ENCODE results near the gene STAU1.
"Not testable (repeated sequence)": the region's sequence is repeated elsewhere in the genome, so short reads cannot be mapped to it uniquely, and the experiment has no call there.

STAU1 gene

GRCh38 chr20:49199729-49200293, 11.7 kb upstream of the STAU1 start:
- DNase-seq = no peak
- no peak overlapping the region for H3K4me3 Mint-ChIP-seq
- TF ChIP-seq CTCF (IDR thresholded peaks at IDR 0.05) = no peak
- no peaks in the 10 kb centered on the region for H3K4me1 Mint-ChIP-seq
- peaks cover 9% of the 10 kb centered on the region for H3K9me3 Mint-ChIP-seq
- no peaks in the 10 kb centered on the region for H3K36me3 Mint-ChIP-seq (ENCODE audit: low read depth)
- no peak overlapping the region for H3K27ac Mint-ChIP-seq
- peaks cover 9% of the 10 kb centered on the region for H3K27me3 Mint-ChIP-seq (ENCODE audit: low read depth, poor library complexity)

GRCh38 chr20:49192944-49193518, 4.9 kb upstream of the STAU1 start:
- peaks cover 13% of the 10 kb centered on the region for H3K27me3 Mint-ChIP-seq (ENCODE audit: low read depth, poor library complexity)
- H3K4me3 Mint-ChIP-seq; H3K9me3 Mint-ChIP-seq; H3K4me1 Mint-ChIP-seq; H3K27ac Mint-ChIP-seq; DNase-seq; H3K36me3 Mint-ChIP-seq (ENCODE audit: low read depth): not testable (repeated sequence)

GRCh38 chr20:49187330-49187850, 744 bp downstream of the STAU1 start:
- Mint-ChIP-seq H3K4me3 (peak overlapping the region; percentile 92), H3K27ac (peak overlapping the region; percentile 89), H3K9me3 (no peaks in the 10 kb centered on the region), H3K36me3 (ENCODE audit: low read depth) (peaks cover 8% of the 10 kb centered on the region), H3K4me1 (peaks cover 40% of the 10 kb centered on the region), H3K27me3 (ENCODE audit: low read depth, poor library complexity) (peaks cover 7% of the 10 kb centered on the region)
- DNase-seq = no peak
- no peak for TF ChIP-seq CTCF (IDR thresholded peaks at IDR 0.05)

- peak; percentile 19 for DNase-seq
- Mint-ChIP-seq H3K27ac (peak overlapping the region; percentile 89), H3K9me3 (no peaks in the 10 kb centered on the region)
Observed at GRCh38 chr20:49186535-49187329, 1.4 kb downstream of the STAU1 start.

GRCh38 chr20:49185071-49185761, 2.9 kb downstream of the STAU1 start:
- Mint-ChIP-seq H3K36me3 (ENCODE audit: low read depth) (peaks cover 8% of the 10 kb centered on the region), H3K4me3 (peak overlapping the region; percentile 61), H3K9me3 (no peaks in the 10 kb centered on the region), H3K27ac (no peak overlapping the region), H3K27me3 (ENCODE audit: low read depth, poor library complexity) (peaks cover under 1% of the 10 kb centered on the region), H3K4me1 (peaks cover 56% of the 10 kb centered on the region)
- no peak for DNase-seq
- no peak for TF ChIP-seq CTCF (IDR thresholded peaks at IDR 0.05)

More at GRCh38 chr20:49186535-49187329, 1.4 kb downstream of the STAU1 start:
- Mint-ChIP-seq H3K27me3 (ENCODE audit: low read depth, poor library complexity) (peaks cover 7% of the 10 kb centered on the region), H3K4me3 (peak overlapping the region; percentile 92), H3K4me1 (peaks cover 45% of the 10 kb centered on the region), H3K36me3 (ENCODE audit: low read depth) (peaks cover 8% of the 10 kb centered on the region)
- no peak for TF ChIP-seq CTCF (IDR thresholded peaks at IDR 0.05)

GRCh38 chr20:49184691-49185070, 3.5 kb downstream of the STAU1 start:
- H3K36me3 Mint-ChIP-seq (ENCODE audit: low read depth) = peaks cover 8% of the 10 kb centered on the region

GRCh38 chr20:49184084-49184501, 4.0 kb downstream of the STAU1 start:
- H3K4me1 Mint-ChIP-seq = peaks cover 66% of the 10 kb centered on the region
- not testable (repeated sequence) for H3K27ac Mint-ChIP-seq; H3K36me3 Mint-ChIP-seq (ENCODE audit: low read depth); H3K4me3 Mint-ChIP-seq; H3K27me3 Mint-ChIP-seq (ENCODE audit: low read depth, poor library complexity); H3K9me3 Mint-ChIP-seq; DNase-seq

More at GRCh38 chr20:49184691-49185070, 3.5 kb downstream of the STAU1 start:
- H3K27me3 Mint-ChIP-seq (ENCODE audit: low read depth, poor library complexity) = no peaks in the 10 kb centered on the region
- no peak for TF ChIP-seq CTCF (IDR thresholded peaks at IDR 0.05)
- no peak for DNase-seq
- no peak overlapping the region for H3K4me3 Mint-ChIP-seq
- peaks cover 62% of the 10 kb centered on the region for H3K4me1 Mint-ChIP-seq
- H3K9me3 Mint-ChIP-seq = no peaks in the 10 kb centered on the region
- no peak overlapping the region for H3K27ac Mint-ChIP-seq

Data from nephron progenitor cell (in vitro differentiated cells).